ENCODE measurements around the gene SYCE3. TPM values are rescaled to one million over a fixed set of nuclear protein-coding genes. Genes with fewer than 3 reads are reported as not detected.

SYCE3 gene
- not detected for total RNA-seq

DNA sequence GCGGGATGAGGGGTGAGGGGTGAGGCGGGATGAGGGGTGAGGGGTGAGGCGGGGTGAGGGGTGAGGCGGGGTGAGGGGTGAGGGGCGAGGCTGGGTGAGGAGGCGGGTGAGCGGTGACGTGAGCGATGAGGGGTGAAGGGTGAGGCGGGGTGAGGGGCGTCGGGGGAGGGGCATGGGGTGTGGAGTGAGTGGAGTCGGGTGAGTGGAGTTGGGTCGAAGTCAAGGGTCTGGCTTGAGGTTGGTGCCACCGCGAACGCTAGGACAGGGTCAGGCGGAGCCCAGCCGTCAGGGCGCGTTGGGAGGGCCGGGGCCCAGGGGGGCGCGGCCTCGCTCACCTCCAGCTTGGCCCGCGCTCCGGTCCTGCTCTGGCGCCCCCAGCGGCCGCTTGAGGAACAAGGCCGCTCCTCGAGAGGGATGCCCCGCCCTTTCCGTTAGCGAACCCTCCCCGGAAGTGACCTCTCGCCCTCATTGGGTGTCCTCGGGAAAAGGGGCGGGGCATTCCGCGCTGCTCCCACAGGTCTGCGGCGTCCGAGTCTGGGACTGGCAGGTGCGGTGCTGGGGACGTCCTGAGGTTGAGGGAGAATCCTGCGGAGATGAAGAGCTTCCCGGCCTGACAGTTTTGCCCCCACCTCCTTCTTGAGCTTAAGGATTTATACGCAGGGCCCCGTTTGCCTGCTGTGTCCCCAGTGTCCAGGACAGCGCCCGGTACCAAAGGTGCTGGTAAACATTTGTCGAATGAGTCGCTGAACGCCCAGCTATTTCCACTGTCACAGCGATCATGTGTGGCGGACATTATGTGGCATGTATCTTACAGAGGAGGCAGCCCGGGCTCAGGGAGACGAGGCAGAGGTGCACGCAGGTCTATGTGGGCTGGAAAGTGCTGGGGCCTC, at the start of gene SYCE3:
Gene SYCE3 (minus strand): TSS at position 397 of the 890 bp plus-strand sequence. CDS start 6,514 bp downstream, outside the sequence.
- TF ChIP-seq CTCF (IDR thresholded peaks at IDR 0.05) (peak in 3 of 4 experiments; percentile 95 to 97 (median 96)), POLR2A (IDR thresholded peaks at IDR 0.05) (peak in 1 of 2 donors; percentile 41), POLR2AphosphoS5 (IDR thresholded peaks at IDR 0.05) (peak; percentile 61), EP300 (IDR thresholded peaks at IDR 0.05) (no peak)
- ATAC-seq, result peak; percentile 96
- Histone ChIP-seq H3K4me3 (peak within 1 kb of the TSS; percentile 42 to 61), H3K27ac (peak within 1 kb of the TSS in 3 of 4 donors; percentile 68 to 77 (median 72)), H3K36me3 (peaks cover 0 to 5% of the 10 kb centered on the region in 2 donors), H3K27me3 (no peaks in the 10 kb centered on the region), H3K9me3 (no peaks in the 10 kb centered on the region), H3K4me1 (peaks cover 0 to 22% (median 7%) of the 10 kb centered on the region in 3 donors)
- 1% methylated on average over 27 of the region's 61 CpGs; no CpG with 5 or more reads in 1 of the 2 donors for WGBS, 2 donors (ENCODE audit: low coverage in 1 of 2)

- Histone ChIP-seq H3K9me3 (no peaks in the 10 kb centered on the region), H3K27ac (no peak overlapping the region), H3K36me3 (no peaks in the 10 kb centered on the region), H3K4me3 (no peak overlapping the region), H3K27me3 (peaks cover 80% of the 10 kb centered on the region), H3K4me1 (no peaks in the 10 kb centered on the region)
- 39 to 51% methylated on average over 3 to 4 of the region's 6 CpGs for WGBS, 2 donors (ENCODE audit: low coverage in 1 of 2)
- no peak for TF ChIP-seq CTCF (IDR thresholded peaks at IDR 0.05)
- no peak for ATAC-seq
Measured at GRCh38 chr22:50612168-50612527, 49.4 kb upstream of the SYCE3 start.

- H3K4me3 ChIP-seq, result no peak overlapping the region
- peaks cover 86% of the 10 kb centered on the region for H3K27me3 ChIP-seq
- H3K4me1 ChIP-seq, result no peaks in the 10 kb centered on the region
- no peaks in the 10 kb centered on the region for H3K36me3 ChIP-seq
- ATAC-seq, result no peak
- WGBS, 2 donors (ENCODE audit: low coverage in 1 of 2), result 82 to 85% methylated on average over 4 to 6 of the region's 26 CpGs
- H3K9me3 ChIP-seq, result no peaks in the 10 kb centered on the region
- no peak overlapping the region for H3K27ac ChIP-seq
- TF ChIP-seq CTCF (IDR thresholded peaks at IDR 0.05), result no peak
- TF ChIP-seq POLR2AphosphoS5 (IDR thresholded peaks at IDR 0.05), result no peak
- TF ChIP-seq POLR2A (IDR thresholded peaks at IDR 0.05), result no peak
- TF ChIP-seq EP300 (IDR thresholded peaks at IDR 0.05), result no peak
Measured at GRCh38 chr22:50611341-50612060, 48.8 kb upstream of the SYCE3 start.

- no peaks in the 10 kb centered on the region for H3K4me1 ChIP-seq
- ATAC-seq, result no peak
- peaks cover 86% of the 10 kb centered on the region for H3K27me3 ChIP-seq
- no peaks in the 10 kb centered on the region for H3K9me3 ChIP-seq
- TF ChIP-seq EP300 (IDR thresholded peaks at IDR 0.05), result no peak
- TF ChIP-seq POLR2A (IDR thresholded peaks at IDR 0.05), result no peak
- no peak for TF ChIP-seq POLR2AphosphoS5 (IDR thresholded peaks at IDR 0.05)
- TF ChIP-seq CTCF (IDR thresholded peaks at IDR 0.05), result no peak
- peaks cover 0 to 5% of the 10 kb centered on the region in 2 donors for H3K36me3 ChIP-seq
- H3K4me3 ChIP-seq, result no peak overlapping the region
- no peak overlapping the region for H3K27ac ChIP-seq
- 92% methylated on average over 11 of the region's 17 CpGs; no CpG with 5 or more reads in 1 of the 2 donors for WGBS, 2 donors (ENCODE audit: low coverage in 1 of 2)
Measured at GRCh38 chr22:50610581-50610980, 47.9 kb upstream of the SYCE3 start.
